OCI-LY7 (cell line): Measurements from ENCODE around the gene DNM3.

Experiments used
- CTCF ChIP-seq: fragments of 200-600 bp; sonication (generic); conservative IDR thresholded peaks from 2 replicates; pipeline ENCODE4 v1.5.1; 2014; ENCODE audit warnings: mild to moderate bottlenecking, antibody characterized with exemption, low read length, moderate library complexity, mixed read lengths
- EZH2phosphoT487 ChIP-seq: fragments of 200-600 bp; sonication (generic); IDR thresholded peaks from 2 replicates; pipeline ENCODE4 v1.6.1; 2018; ENCODE audit warnings: low read depth, borderline replicate concordance, mild to moderate bottlenecking, mixed run types, antibody characterized with exemption, low read length, moderate library complexity, mixed read lengths

DNA sequence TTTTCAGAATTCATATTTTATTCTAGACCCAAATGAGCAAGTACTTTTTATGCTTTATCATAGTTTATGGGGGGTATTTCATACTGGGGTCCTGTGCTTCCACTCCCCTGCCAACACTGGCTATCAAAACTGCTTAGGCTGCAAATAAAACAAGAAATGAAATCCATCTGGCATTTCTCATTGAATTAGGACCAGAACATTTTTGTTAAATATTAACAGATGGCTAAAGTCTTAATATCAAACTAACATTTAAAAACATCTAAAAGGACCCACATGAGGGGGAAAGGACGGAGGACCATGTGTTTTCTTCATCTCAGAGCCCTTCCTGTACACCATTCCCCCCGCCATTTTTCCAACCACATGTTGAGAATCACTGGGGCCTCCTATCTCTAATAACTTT, 411.7 kb downstream of the DNM3 start:
- TF ChIP-seq CTCF = no peak
- no peak for TF ChIP-seq EZH2phosphoT487
